ENCODE measurements around the gene B3GNT9.

Gene B3GNT9

DNA sequence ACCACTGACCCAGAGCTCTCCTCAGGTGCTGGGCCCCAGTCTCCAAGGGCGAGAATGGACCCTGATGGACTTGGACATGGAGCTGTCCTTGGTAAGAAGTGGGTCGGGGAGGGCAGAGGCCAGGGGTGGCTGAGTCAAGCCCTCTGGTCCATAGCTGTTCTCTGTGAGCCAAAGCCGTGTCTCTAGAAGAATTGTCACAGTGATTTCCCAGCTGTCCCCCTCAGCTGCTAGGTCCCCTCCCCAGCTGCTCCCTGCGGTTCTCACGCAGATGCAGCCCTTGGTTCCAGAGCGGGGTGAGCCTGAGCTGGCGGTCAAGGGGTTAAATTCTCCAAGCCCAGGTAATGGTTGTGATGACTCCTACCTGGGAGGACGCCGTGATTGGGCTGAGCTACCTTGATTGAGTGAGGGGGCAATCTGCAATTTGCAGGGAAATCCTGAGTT lies 18.2 kb upstream of the B3GNT9 start:
- DNase-seq (ENCODE audit: low read depth in 1 of 2, low spot score in 1 of 2), result no peak

DNA sequence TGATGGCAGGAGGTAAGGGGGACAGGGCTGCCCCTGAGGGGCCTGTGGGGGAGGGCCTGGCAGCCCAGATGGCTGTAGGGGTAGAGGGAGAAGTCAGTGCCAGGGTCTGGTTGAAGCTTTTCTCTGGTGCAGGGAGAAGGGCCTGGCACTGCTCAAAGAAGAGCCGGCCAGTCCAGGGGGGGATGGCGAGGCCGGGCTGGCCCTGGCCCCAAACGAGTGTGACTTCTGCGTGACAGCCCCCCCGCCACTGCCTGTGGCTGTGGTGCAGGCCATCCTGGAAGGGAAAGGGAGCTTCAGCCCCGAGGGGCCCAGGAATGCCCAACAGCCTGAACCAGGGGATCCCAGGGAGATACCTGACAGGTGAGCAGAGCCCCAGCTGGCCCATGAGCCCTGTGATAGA lies 16.8 kb upstream of the B3GNT9 start:
- no peak for DNase-seq (ENCODE audit: low read depth in 1 of 2, low spot score in 1 of 2)

DNA sequence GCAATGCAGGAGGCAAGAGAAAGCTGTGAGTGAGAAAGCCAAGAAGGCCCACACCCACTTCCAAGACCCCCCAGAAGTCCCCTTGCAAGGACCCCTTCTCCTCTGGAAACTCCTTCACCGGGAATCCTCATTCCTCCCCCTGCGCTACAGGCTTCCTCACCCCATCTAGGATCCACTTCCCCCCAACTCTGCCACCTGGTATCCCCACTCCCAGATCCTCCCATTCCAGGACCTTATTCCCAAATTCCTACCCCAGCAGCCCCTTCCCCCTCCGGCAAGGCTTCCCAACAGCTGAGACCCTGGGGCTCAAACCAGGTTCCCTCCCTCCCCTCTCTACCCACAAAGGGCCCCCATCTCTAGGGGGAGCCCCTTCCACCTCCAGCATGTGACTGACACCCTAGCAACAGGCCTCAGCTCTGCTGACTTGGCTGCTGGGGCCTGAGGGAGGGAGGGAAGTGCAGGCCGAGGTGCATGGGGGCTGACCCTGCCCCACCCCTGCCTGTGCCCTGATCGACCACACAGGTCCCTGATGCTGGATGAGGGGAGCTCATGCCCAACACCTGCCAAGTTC lies 15.9 kb upstream of the B3GNT9 start:
- no peak for DNase-seq (ENCODE audit: low read depth in 1 of 2, low spot score in 1 of 2)

- no peak for DNase-seq (ENCODE audit: low read depth in 1 of 2, low spot score in 1 of 2)
Observed at GRCh38 chr16:67166110-67166547, 15.3 kb upstream of the B3GNT9 start.

- DNase-seq (ENCODE audit: low read depth in 1 of 2, low spot score in 1 of 2), result no peak
Observed at GRCh38 chr16:67165121-67166078, 14.6 kb upstream of the B3GNT9 start.

DNA sequence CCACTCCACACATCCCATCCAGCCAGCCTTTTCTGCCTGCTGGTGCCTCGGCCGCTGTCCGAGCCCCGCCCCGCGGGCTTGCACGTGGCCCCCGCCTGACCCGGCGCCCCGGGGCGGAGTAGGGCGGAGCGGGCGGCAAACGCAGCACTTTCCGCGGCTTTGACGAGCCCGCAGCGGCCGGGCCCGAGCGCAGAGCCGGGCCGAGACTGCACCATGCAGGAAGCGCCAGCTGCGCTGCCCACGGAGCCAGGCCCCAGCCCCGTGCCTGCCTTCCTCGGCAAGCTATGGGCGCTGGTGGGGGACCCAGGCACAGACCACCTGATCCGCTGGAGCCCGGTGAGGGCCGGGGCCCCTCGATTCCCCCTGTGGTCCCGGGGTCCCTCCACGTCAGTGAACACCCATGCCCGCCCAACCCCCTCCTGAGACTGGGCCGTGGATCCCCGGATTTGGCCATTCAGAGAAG lies 13.8 kb upstream of the B3GNT9 start, which contains the start of gene HSF4:
HSF4 (plus strand) TSS at position 147 of the 463 bp plus-strand sequence; CDS start at position 214, 67 bp downstream.
- no peak for DNase-seq (ENCODE audit: low read depth in 1 of 2, low spot score in 1 of 2)

- DNase-seq (ENCODE audit: low read depth in 1 of 2, low spot score in 1 of 2), result no peak
Observed at GRCh38 chr16:67163999-67164558, 13.3 kb upstream of the B3GNT9 start.

DNA sequence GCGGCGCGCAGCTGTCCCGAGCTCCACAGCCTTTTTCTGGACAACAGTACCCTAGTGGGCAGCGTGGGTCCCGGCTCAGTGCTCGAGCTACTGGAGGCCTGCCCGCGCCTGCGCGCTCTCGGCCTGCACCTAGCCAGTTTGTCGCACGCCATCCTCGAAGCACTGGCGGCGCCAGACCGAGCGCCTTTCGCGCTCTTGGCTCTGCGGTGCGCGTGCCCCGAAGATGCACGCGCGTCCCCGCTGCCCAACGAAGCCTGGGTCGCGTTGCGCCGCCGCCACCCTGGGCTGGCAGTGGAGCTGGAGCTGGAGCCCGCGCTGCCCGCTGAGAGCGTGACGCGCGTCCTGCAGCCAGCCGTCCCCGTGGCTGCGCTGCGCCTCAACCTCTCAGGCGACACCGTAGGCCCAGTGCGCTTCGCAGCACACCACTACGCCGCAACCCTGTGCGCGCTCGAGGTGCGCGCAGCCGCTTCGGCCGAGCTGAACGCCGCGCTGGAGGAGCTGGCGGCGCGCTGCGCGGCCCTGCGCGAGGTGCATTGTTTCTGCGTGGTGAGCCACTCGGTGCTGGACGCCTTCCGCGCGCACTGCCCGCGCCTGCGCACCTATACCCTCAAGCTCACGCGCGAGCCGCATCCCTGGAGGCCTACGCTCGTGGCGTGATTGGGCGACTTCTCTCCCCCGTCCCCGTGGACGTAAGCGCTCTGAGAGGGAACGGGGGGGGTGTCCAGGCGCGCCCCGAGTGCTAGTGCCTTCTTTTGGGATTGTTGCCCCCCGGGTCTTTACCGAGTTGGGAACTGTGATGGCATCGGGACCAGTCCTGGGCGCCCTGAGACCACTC lies 12.6 kb upstream of the B3GNT9 start:
- DNase-seq (ENCODE audit: low read depth in 1 of 2, low spot score in 1 of 2), result no peak

GRCh38 chr16:67162506-67163163 lies 11.8 kb upstream of the B3GNT9 start:
- DNase-seq (ENCODE audit: low read depth in 1 of 2, low spot score in 1 of 2), result no peak

DNA sequence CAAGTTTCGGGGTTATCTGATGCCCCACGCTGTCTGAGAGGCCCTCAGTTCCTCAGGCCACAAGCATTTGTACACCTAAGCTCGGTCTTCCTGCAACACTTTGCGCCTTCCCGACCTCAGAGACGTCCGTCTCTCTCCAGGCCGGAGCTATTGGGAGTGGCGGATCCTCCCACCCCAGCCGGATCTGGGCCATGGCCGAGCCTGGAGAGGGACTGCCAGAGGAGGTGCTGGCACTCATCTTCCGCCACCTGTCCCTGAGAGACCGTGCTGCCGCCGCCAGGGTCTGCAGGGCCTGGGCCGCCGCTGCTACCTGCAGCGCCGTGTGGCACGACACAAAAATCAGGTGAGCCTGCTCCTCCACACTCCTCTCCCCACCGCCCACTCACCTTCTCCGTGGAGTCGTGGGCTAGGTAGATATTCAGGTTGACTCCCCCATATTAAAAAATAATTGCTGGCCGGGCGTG lies 10.8 kb upstream of the B3GNT9 start:
- DNase-seq (ENCODE audit: low read depth in 1 of 2, low spot score in 1 of 2), result no peak

DNA sequence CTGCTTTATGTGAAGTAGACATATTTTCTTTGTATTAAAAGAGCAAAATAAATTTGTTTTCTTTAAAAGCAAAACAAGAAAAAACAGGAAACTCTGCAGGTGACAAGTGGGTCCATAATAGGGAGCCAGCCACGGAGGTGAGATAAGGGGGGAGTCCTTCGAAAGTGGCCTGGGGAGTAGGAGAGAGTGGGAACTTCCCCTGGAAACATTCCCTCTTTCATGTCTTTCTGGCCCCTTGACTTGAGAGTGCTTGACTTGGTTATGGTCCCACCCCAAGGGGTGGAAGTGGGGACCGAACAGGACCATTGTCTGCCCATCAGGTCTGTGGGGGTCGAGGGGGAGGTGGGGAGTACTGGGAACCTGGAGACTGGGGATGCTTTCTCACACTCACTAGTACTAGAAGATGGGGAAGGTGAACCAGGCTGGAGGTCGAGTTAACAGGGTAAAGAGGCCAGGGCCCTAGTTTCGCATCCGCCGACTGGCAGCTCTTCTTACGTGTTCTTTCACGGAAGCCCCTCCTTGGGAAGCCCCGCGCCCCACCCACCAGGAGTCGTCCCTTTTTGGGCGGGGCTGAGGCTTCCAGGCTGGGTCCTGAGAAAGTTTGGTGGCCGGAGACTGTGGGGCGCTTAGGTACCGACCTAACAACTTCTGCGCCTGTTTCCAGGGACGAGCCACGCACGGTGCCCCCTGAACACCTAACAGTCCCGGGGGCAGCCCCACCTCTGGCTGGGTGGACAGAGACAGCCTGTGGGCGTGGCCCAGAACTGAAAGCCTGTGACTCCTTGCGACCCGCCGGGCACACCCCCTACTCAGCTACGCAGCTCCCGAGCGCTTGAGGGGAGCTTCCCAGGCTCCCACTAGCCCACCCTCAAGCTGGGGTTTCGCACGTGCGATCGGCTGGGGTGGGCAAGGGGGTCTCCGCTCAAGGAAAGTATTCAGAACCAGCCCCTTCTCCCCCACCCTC lies 8.1 kb upstream of the B3GNT9 start:
- peak; percentile 58 to 70 for DNase-seq (ENCODE audit: low read depth in 1 of 2, low spot score in 1 of 2)

DNA sequence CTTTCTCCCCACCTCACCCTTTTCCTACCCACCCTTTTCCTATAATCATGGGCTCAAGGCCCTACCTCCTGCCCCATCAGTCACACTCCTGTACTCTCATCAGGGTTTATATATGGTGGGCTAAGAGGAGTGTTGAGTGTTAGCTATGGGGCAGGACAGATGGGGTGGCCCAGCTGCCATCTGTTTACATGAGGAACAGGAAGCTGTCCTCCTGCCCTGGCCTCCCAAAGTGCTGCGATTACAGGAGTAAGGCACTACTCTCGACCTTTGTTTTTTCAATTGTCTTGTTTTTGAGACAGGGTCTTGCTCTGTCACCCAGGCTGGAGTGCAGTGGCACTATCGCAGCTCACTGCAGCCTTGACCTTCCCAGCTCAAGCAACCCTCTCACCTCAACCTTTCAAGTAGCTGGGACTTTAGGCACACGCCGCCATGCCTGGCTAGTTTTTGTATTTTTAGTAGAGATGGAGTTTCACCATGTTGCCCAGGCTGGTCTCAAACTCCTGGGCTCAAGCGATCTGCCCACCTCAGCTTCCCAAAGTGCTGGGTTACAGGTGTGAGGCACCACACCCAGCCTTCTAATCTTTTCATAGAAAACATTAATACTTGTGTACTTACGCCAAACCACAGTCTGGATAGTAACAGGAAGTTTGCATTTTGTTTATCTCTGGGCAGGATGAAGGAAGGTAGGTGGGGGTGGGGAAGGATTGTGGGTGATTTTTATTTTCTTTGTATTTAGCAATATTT lies 7.3 kb upstream of the B3GNT9 start:
- DNase-seq (ENCODE audit: low read depth in 1 of 2, low spot score in 1 of 2), result no peak

DNA sequence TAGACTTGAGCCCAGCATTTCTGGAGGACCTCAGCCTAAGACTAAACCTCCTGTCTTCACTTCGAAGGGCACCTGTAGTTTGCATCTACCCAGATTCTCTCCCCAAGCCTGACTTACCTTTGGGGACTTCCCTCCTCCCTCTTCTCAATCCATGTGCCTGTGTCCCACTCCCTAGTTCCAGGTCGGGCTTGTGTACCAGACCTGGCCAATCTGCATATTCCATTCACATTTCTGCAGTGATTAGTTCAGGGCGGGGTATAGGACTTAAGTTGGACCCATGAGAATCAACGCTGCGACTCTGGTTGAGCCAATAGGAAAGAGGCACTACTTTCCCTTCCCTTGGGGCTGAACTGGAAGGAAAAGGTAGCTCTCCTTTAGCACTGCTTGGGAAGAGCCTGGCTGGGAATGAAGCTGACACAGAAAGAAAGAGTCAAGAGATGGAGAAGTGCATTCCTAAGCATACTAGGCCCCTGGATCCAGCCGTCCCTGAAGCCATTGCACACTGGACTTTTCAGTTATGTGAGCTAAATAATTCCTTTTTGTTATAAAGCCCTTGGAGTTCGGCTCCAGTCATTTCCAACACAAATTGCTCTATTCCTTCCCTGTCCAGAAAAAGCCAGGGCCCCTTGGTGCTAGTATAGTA lies 6.4 kb upstream of the B3GNT9 start:
- DNase-seq (ENCODE audit: low read depth in 1 of 2, low spot score in 1 of 2), result no peak

- DNase-seq (ENCODE audit: low read depth in 1 of 2, low spot score in 1 of 2), result no peak
Observed at GRCh38 chr16:67156143-67156844, 5.5 kb upstream of the B3GNT9 start.

GRCh38 chr16:67155295-67156142 lies 4.7 kb upstream of the B3GNT9 start:
- peak; percentile 67 to 75 for DNase-seq (ENCODE audit: low read depth in 1 of 2, low spot score in 1 of 2)

GRCh38 chr16:67154578-67155294 lies 3.9 kb upstream of the B3GNT9 start:
- no peak for DNase-seq (ENCODE audit: low read depth in 1 of 2, low spot score in 1 of 2)

All from stimulated activated CD4-positive, alpha-beta T cell treated with anti-CD3 and anti-CD28 coated beads, Interleukin-15, amount 100 ng/mL, for 1 hour (primary cell).